Measurements from ENCODE around the gene MGAT4D.

DNA sequence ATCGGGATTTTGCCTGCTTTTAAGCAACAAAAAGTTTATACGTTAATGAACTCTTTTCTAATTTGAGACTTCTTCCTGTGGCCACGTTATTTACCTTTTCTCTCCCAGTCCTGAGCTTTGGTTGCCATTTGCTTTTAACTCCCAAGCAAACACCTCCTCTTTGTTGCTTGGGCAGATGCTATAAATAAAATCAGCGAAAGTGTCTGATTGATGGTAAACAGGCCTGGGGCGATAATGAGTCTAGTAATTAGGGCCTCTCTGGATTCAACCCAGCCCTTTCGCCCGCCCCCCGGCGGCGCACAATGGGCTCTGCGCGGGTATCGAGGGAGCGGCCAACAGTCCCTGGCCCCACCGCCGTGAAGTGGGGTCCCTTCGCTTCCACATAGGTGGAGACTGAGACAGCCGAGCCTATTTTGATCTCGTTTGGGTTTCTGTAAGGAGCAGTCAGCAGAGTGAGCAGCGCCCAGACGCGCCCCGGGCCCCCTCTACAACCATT lies 71.4 kb downstream of the MGAT4D start:
- TF ChIP-seq, protein P1, sequence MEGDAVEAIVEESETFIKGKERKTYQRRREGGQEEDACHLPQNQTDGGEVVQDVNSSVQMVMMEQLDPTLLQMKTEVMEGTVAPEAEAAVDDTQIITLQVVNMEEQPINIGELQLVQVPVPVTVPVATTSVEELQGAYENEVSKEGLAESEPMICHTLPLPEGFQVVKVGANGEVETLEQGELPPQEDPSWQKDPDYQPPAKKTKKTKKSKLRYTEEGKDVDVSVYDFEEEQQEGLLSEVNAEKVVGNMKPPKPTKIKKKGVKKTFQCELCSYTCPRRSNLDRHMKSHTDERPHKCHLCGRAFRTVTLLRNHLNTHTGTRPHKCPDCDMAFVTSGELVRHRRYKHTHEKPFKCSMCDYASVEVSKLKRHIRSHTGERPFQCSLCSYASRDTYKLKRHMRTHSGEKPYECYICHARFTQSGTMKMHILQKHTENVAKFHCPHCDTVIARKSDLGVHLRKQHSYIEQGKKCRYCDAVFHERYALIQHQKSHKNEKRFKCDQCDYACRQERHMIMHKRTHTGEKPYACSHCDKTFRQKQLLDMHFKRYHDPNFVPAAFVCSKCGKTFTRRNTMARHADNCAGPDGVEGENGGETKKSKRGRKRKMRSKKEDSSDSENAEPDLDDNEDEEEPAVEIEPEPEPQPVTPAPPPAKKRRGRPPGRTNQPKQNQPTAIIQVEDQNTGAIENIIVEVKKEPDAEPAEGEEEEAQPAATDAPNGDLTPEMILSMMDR (IDR thresholded peaks at IDR 0.05) = no peak
- TF ChIP-seq POLR2A (IDR thresholded peaks at IDR 0.05) = no peak
